Measurements from ENCODE around the gene CREB3L4.

DNA sequence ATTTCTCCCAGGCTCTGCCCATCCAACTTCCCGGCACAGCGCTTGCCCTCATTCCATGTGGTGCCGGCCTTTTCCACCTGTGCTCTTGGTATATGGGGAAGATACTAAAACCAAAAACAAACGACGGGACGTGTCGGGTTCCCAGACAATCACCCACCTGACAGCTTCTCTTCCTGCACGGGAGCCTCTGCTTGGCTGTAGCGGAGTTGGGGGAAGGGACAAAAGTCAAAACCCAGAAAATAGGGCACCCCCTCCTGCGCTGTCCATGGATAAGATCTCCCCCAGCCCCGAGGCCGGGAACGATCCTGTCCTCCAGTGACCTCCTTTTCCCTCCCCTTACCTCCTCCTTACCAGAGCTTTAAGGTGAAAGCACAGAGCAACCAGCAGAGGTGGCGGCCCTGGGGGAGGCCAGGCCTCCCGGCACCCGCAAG lies 9.1 kb downstream of the CREB3L4 start:
- TF ChIP-seq, protein P1, sequence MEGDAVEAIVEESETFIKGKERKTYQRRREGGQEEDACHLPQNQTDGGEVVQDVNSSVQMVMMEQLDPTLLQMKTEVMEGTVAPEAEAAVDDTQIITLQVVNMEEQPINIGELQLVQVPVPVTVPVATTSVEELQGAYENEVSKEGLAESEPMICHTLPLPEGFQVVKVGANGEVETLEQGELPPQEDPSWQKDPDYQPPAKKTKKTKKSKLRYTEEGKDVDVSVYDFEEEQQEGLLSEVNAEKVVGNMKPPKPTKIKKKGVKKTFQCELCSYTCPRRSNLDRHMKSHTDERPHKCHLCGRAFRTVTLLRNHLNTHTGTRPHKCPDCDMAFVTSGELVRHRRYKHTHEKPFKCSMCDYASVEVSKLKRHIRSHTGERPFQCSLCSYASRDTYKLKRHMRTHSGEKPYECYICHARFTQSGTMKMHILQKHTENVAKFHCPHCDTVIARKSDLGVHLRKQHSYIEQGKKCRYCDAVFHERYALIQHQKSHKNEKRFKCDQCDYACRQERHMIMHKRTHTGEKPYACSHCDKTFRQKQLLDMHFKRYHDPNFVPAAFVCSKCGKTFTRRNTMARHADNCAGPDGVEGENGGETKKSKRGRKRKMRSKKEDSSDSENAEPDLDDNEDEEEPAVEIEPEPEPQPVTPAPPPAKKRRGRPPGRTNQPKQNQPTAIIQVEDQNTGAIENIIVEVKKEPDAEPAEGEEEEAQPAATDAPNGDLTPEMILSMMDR (IDR thresholded peaks at IDR 0.05; ENCODE audit: poor library complexity) = no peak
- TF ChIP-seq EZH2 (IDR thresholded peaks at IDR 0.05; ENCODE audit: borderline replicate concordance) = no peak
